GM12878 (cell line): ENCODE measurements around the gene SCAI.

Experiments
- CHD1 ChIP-seq: IDR thresholded peaks from 2 replicates; pipeline ENCODE4 v1.6.1; 2012; ENCODE audit warnings: low read depth, low read length, improper control_type of control experiment
- POLR2A ChIP-seq: IDR thresholded peaks from 2 replicates; pipeline ENCODE4 v1.6.1; 2011; ENCODE audit warnings: low read depth, mild to moderate bottlenecking, low read length
- REST ChIP-seq: IDR thresholded peaks from 2 replicates; pipeline ENCODE4 v1.6.1; 2012; ENCODE audit warnings: mild to moderate bottlenecking, low read depth, low read length
- TF ChIP-seq, protein P1 (sequence below), 3 experiments: IDR thresholded peaks in 2 of 3; conservative IDR thresholded peaks in 1 of 3; 2 replicates each; pipeline ENCODE4 v1.5.1; 2011; ENCODE audit warnings: low read depth in 3 of 3, low read length in 3 of 3, mild to moderate bottlenecking in 3 of 3, control low read depth in 2 of 3, moderate library complexity in 2 of 3, inconsistent platforms in 1 of 3, mixed read lengths in 1 of 3; ENCODE audit not compliant: control insufficient read depth in 2 of 3, insufficient read depth in 1 of 3; ENCODE audit errors: extremely low read depth in 1 of 3

- TF ChIP-seq CHD1 (no peak), POLR2A (no peak), REST (no peak)
- TF ChIP-seq, protein P1, sequence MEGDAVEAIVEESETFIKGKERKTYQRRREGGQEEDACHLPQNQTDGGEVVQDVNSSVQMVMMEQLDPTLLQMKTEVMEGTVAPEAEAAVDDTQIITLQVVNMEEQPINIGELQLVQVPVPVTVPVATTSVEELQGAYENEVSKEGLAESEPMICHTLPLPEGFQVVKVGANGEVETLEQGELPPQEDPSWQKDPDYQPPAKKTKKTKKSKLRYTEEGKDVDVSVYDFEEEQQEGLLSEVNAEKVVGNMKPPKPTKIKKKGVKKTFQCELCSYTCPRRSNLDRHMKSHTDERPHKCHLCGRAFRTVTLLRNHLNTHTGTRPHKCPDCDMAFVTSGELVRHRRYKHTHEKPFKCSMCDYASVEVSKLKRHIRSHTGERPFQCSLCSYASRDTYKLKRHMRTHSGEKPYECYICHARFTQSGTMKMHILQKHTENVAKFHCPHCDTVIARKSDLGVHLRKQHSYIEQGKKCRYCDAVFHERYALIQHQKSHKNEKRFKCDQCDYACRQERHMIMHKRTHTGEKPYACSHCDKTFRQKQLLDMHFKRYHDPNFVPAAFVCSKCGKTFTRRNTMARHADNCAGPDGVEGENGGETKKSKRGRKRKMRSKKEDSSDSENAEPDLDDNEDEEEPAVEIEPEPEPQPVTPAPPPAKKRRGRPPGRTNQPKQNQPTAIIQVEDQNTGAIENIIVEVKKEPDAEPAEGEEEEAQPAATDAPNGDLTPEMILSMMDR (IDR thresholded peaks at IDR 0.05 in 2 of 3, conservative IDR thresholded peaks at IDR 0.05 in 1 of 3; ENCODE audit: control insufficient read depth in 2 of 3, extremely low read depth in 1 of 3, insufficient read depth in 1 of 3, low read depth in 3 of 3, low read length in 3 of 3): no peak
Observed at GRCh38 chr9:125151730-125152129, 8.4 kb upstream of the SCAI start.
